H7 (cell line): ENCODE results near the gene HPN. TPM values are rescaled to one million over a fixed set of nuclear protein-coding genes. Genes with fewer than 3 reads are reported as not detected.
A peak's percentile ranks its signal among the peaks of the same experiment; 100 is the strongest.
"Not testable (repeated sequence)": the region's sequence is repeated elsewhere in the genome, so short reads cannot be mapped to it uniquely, and the experiment has no call there.

Experiments
- DNase-seq: peaks from one replicate; pipeline ENCODE4 v3.0.0; 2012
- H3K27me3 ChIP-seq: 2 replicates; pipeline ENCODE4 v1.6.0; 2011; ENCODE audit warnings: mild to moderate bottlenecking, low read length; ENCODE audit not compliant: control insufficient read depth, insufficient read depth
- H3K36me3 ChIP-seq: replicated peaks from 2 replicates; pipeline ENCODE4 v1.5.1; 2011; ENCODE audit warnings: low read length; ENCODE audit not compliant: control insufficient read depth, insufficient read depth
- H3K4me3 ChIP-seq: 2 replicates; pipeline ENCODE4 v1.5.1; 2011; ENCODE audit warnings: low read depth, mild to moderate bottlenecking, control low read depth, low read length, moderate library complexity; ENCODE audit not compliant: insufficient read depth
- total RNA-seq: library from RNA; depleted of rRNA; stranded (reverse); fragments of >200 nt; shearing (Covaris generic); gene quantifications from 2 replicates; pipeline ENCODE4 v1.2.3, GENCODE V29; 2014

The HPN gene
- total RNA-seq, 1 experiment from 2014 or later: 6.1 TPM

GRCh38 chr19:35039881-35040825, 1.4 kb upstream of the HPN start:
- H3K36me3 ChIP-seq: no peaks in the 10 kb centered on the region; the same call in 1 of the 2 replicates
- peak overlapping the region; percentile 47; the same call in 1 of the 2 replicates for H3K4me3 ChIP-seq
- DNase-seq: peak; percentile 68
- no peaks in the 10 kb centered on the region for H3K27me3 ChIP-seq

- no peaks in the 10 kb centered on the region; the same call in 1 of the 2 replicates for H3K36me3 ChIP-seq
- peak overlapping the region; percentile 47 for H3K4me3 ChIP-seq
- H3K27me3 ChIP-seq: no peaks in the 10 kb centered on the region
- peak; percentile 93 for DNase-seq
These were observed 534 bp upstream of the HPN start for GRCh38 chr19:35040826-35041547.

GRCh38 chr19:35042056-35042730, 672 bp downstream of the HPN start:
- DNase-seq: peak; percentile 58
- H3K27me3 ChIP-seq: no peaks in the 10 kb centered on the region
- H3K36me3 ChIP-seq: no peaks in the 10 kb centered on the region; the same call in 1 of the 2 replicates
- peak overlapping the region; percentile 44 for H3K4me3 ChIP-seq

GRCh38 chr19:35042954-35043604, 1.6 kb downstream of the HPN start:
- H3K4me3 ChIP-seq: no peak overlapping the region

GRCh38 chr19:35043906-35044305, 2.4 kb downstream of the HPN start:
- no peak for DNase-seq
- Histone ChIP-seq H3K4me3 (no peak overlapping the region), H3K27me3 (no peaks in the 10 kb centered on the region), H3K36me3 (no peaks in the 10 kb centered on the region; the same call in 1 of the 2 replicates)

More at GRCh38 chr19:35042954-35043604, 1.6 kb downstream of the HPN start:
- DNase-seq: no peak
- Histone ChIP-seq H3K27me3 (no peaks in the 10 kb centered on the region), H3K36me3 (no peaks in the 10 kb centered on the region; the same call in 1 of the 2 replicates)

GRCh38 chr19:35044317-35045117, 3.0 kb downstream of the HPN start:
- Histone ChIP-seq H3K27me3 (no peaks in the 10 kb centered on the region), H3K36me3 (no peaks in the 10 kb centered on the region; the same call in 1 of the 2 replicates), H3K4me3 (no peak overlapping the region)
- DNase-seq: peak; percentile 90

GRCh38 chr19:35045667-35046300, 4.3 kb downstream of the HPN start:
- peak; percentile 88 for DNase-seq
- H3K36me3 ChIP-seq: no peaks in the 10 kb centered on the region; the same call in none of the 2 replicates
- no peak overlapping the region for H3K4me3 ChIP-seq

GRCh38 chr19:35046461-35046860, 4.9 kb downstream of the HPN start:
- Histone ChIP-seq H3K4me3 (no peak overlapping the region), H3K36me3 (peaks cover 1% of the 10 kb centered on the region), H3K27me3 (no peaks in the 10 kb centered on the region)
- no peak for DNase-seq

More at GRCh38 chr19:35045667-35046300, 4.3 kb downstream of the HPN start:
- no peaks in the 10 kb centered on the region for H3K27me3 ChIP-seq

GRCh38 chr19:35048911-35049411, 7.4 kb downstream of the HPN start:
- H3K36me3 ChIP-seq: peaks cover 1% of the 10 kb centered on the region; the same call in 1 of the 2 replicates
- no peak overlapping the region for H3K4me3 ChIP-seq
- H3K27me3 ChIP-seq: no peaks in the 10 kb centered on the region
- peak; percentile 53 for DNase-seq

- Histone ChIP-seq H3K36me3 (peaks cover 1% of the 10 kb centered on the region; the same call in 1 of the 2 replicates), H3K4me3 (no peak overlapping the region), H3K27me3 (no peaks in the 10 kb centered on the region)
- no peak for DNase-seq
These were observed 7.9 kb downstream of the HPN start for GRCh38 chr19:35049456-35049855.

GRCh38 chr19:35050662-35051061, 9.1 kb downstream of the HPN start:
- not testable (repeated sequence) for H3K27me3 ChIP-seq, DNase-seq, H3K36me3 ChIP-seq, H3K4me3 ChIP-seq

- H3K4me3 ChIP-seq, H3K27me3 ChIP-seq, H3K36me3 ChIP-seq, DNase-seq: not testable (repeated sequence)
These were observed 9.7 kb downstream of the HPN start for GRCh38 chr19:35051268-35051667.

- peak; percentile 22 for DNase-seq
- Histone ChIP-seq H3K27me3 (no peaks in the 10 kb centered on the region), H3K4me3 (no peak overlapping the region), H3K36me3 (peaks cover 1% of the 10 kb centered on the region; the same call in 1 of the 2 replicates)
These were observed 10.3 kb downstream of the HPN start for GRCh38 chr19:35051796-35052195.
